Body of pancreas (tissue), 4 donors: Measurements from ENCODE around the gene GAD2.

ENCODE experiments used
- CTCF ChIP-seq, 7 experiments: fragments of 450-650 bp in 4 of 7; fragments of 200-600 bp in 3 of 7; sonication (generic) in 3 of 7; IDR thresholded peaks; one replicate each; pipeline ENCODE4 v1.5.1; 2016 to 2019; ENCODE audit warnings: antibody characterized with exemption in 7 of 7
- POLR2A ChIP-seq, 3 donors: fragments of 450-650 bp; IDR thresholded peaks; one replicate each; pipeline ENCODE4 v1.6.1; 2016; ENCODE audit warnings: antibody characterized with exemption in 3 of 3, mild to moderate bottlenecking in 2 of 3

- TF ChIP-seq CTCF (IDR thresholded peaks at IDR 0.05), result no peak
- TF ChIP-seq POLR2A (IDR thresholded peaks at IDR 0.05), result no peak
These were observed 33.1 kb downstream of the GAD2 start for GRCh38 chr10:26249681-26250080.
